ENCODE data around the gene NDE1.
"Not testable (repeated sequence)": the region's sequence is repeated elsewhere in the genome, so short reads cannot be mapped to it uniquely, and the experiment has no call there.

NDE1 gene

GRCh38 chr16:15647294-15648014 lies 2.6 kb upstream of the NDE1 start:
- DNase-seq (ENCODE audit: low read depth) = no peak
- no peak for TF ChIP-seq CTCF (IDR thresholded peaks at IDR 0.05; ENCODE audit: control insufficient read depth, extremely low read depth, insufficient read depth)

GRCh38 chr16:15648135-15648730 lies 1.8 kb upstream of the NDE1 start:
- DNase-seq (ENCODE audit: low read depth) = no peak
- no peak overlapping the region for H3K4me3 ChIP-seq (ENCODE audit: low read depth, low read length)
- TF ChIP-seq CTCF (IDR thresholded peaks at IDR 0.05; ENCODE audit: control insufficient read depth, extremely low read depth, insufficient read depth) = no peak

More at GRCh38 chr16:15647294-15648014, 2.6 kb upstream of the NDE1 start:
- H3K4me3 ChIP-seq (ENCODE audit: low read depth, low read length) = no peak overlapping the region

- peak overlapping the region; percentile 67 for H3K4me3 ChIP-seq (ENCODE audit: low read depth, low read length)
- DNase-seq (ENCODE audit: low read depth) = not testable (repeated sequence)
Measured at GRCh38 chr16:15649311-15649710, 734 bp upstream of the NDE1 start.

- no peak for DNase-seq (ENCODE audit: low read depth)
- TF ChIP-seq CTCF (IDR thresholded peaks at IDR 0.05; ENCODE audit: control insufficient read depth, extremely low read depth, insufficient read depth) = no peak
- peak overlapping the region; percentile 67 for H3K4me3 ChIP-seq (ENCODE audit: low read depth, low read length)
Measured at GRCh38 chr16:15649727-15650018, 372 bp upstream of the NDE1 start.

- peak overlapping the region; percentile 67 for H3K4me3 ChIP-seq (ENCODE audit: low read depth, low read length)
- TF ChIP-seq CTCF (IDR thresholded peaks at IDR 0.05; ENCODE audit: control insufficient read depth, extremely low read depth, insufficient read depth) = no peak
- DNase-seq (ENCODE audit: low read depth) = no peak
Measured at GRCh38 chr16:15650698-15651171, 690 bp downstream of the NDE1 start.

GRCh38 chr16:15652293-15653001 lies 2.4 kb downstream of the NDE1 start:
- no peak for TF ChIP-seq CTCF (IDR thresholded peaks at IDR 0.05; ENCODE audit: control insufficient read depth, extremely low read depth, insufficient read depth)
- H3K4me3 ChIP-seq (ENCODE audit: low read depth, low read length) = no peak overlapping the region
- no peak for DNase-seq (ENCODE audit: low read depth)

GRCh38 chr16:15653227-15653626 lies 3.2 kb downstream of the NDE1 start:
- DNase-seq (ENCODE audit: low read depth) = peak; percentile 70
- no peak for TF ChIP-seq CTCF (IDR thresholded peaks at IDR 0.05; ENCODE audit: control insufficient read depth, extremely low read depth, insufficient read depth)
- no peak overlapping the region for H3K4me3 ChIP-seq (ENCODE audit: low read depth, low read length)

Measured in LNCaP clone FGC (cell line).